Aorta (tissue), 5 donors: ENCODE measurements around the gene ZNF396. TPM values are rescaled to one million over a fixed set of nuclear protein-coding genes. Genes with fewer than 3 reads are reported as not detected.

ENCODE experiments used
- ATAC-seq: fragments of 200-7000 bp; cut with Tn5 transposase; one replicate; pipeline ENCODE4 v1.9.1; 2022; ENCODE audit warnings: moderate library complexity; ENCODE audit not compliant: low FRiP score
- DNase-seq, 2 donors: peaks; one replicate each; pipeline ENCODE4 v3.0.0-alpha.2; 2020
- H3K27ac ChIP-seq, 2 donors: one replicate each; pipeline ENCODE4 v1.5.1; 2013; ENCODE audit warnings: low read length in 2 of 2, mild to moderate bottlenecking in 2 of 2, moderate library complexity in 2 of 2, control low read depth in 1 of 2, inconsistent platforms in 1 of 2, low read depth in 1 of 2
- H3K27me3 ChIP-seq, 2 donors: one replicate each; pipeline ENCODE4 v1.6.1; 2013; ENCODE audit warnings: control low read depth in 1 of 2, low read length in 1 of 2, mild to moderate bottlenecking in 1 of 2, moderate library complexity in 1 of 2; ENCODE audit not compliant: insufficient read depth in 2 of 2, control insufficient read depth in 1 of 2
- H3K36me3 ChIP-seq, 2 donors: one replicate each; pipeline ENCODE4 v1.6.1; 2013; ENCODE audit warnings: control low read depth in 1 of 2, low read length in 1 of 2, mild to moderate bottlenecking in 1 of 2; ENCODE audit not compliant: insufficient read depth in 2 of 2, control insufficient read depth in 1 of 2
- H3K4me1 ChIP-seq, 2 donors: one replicate each; pipeline ENCODE4 v1.6.1; 2013; ENCODE audit warnings: low read length in 2 of 2, control low read depth in 1 of 2, mild to moderate bottlenecking in 1 of 2, moderate library complexity in 1 of 2; ENCODE audit not compliant: insufficient read depth in 2 of 2, control insufficient read depth in 1 of 2
- H3K4me3 ChIP-seq, 2 donors: one replicate each; pipeline ENCODE4 v1.5.1; 2013; ENCODE audit warnings: low read length in 2 of 2, control low read depth in 1 of 2, mild to moderate bottlenecking in 1 of 2
- H3K9me3 ChIP-seq: one replicate; pipeline ENCODE4 v1.6.1; 2013; ENCODE audit warnings: mild to moderate bottlenecking, low read length; ENCODE audit not compliant: control insufficient read depth
- WGBS, 2 donors: extraction: QIAGEN DNeasy Blood & Tissue Kit; methylation state at CpG; one replicate each; pipeline ENCODE4 v1.1.7; 2013; 5-methylcytosine and 5-hydroxymethylcytosine counted together
- intact Hi-C, 2 donors: fragments of 100-400 bp; cut with DNase I; formaldehyde crosslinking; loops; one replicate each; pipeline versions ENCODE4 v1.14.2 to v1.15.0; 2022
- polyA plus RNA-seq, 2 donors: library from polyadenylated mRNA; stranded (reverse); fragments of 200-250 nt; gene quantifications; one replicate each; pipeline ENCODE4 v1.2.3, GENCODE V29; 2013
- total RNA-seq, 2 donors: library from RNA; stranded (reverse); fragmentation: NEBNext Ultra II Directional; extraction: Animal tissue kit (Norgen Biotek cat#: 25700); gene quantifications; one replicate each; pipeline ENCODE4 v1.2.1, GENCODE V29; 2021
- donor health status: healthy with polysubstance abuse.
- donor health status: Bipolar disorder and iron deficiency.
- donor health status: DM: no; HTN: no; CAD: no.
- donor health status: DM: no; HTN: no; CAD: no.
- donor health status: DM: yes; HTN: yes; CAD: no.

The ZNF396 gene
- total and polyA plus RNA-seq, 4 donors, result 1.9 to 4.4 (median 3.4) TPM

GRCh38 chr18:35390951-35391700 lies 14.0 kb upstream of the ZNF396 start:
- DNase-seq (no peak), ATAC-seq (no peak)
- intact Hi-C loops, result no loop called here
- Histone ChIP-seq H3K27ac (no peak overlapping the region), H3K36me3 (no peaks in the 10 kb centered on the region), H3K9me3 (no peaks in the 10 kb centered on the region), H3K4me1 (peaks cover 2 to 5% of the 10 kb centered on the region in 2 donors), H3K27me3 (no peaks in the 10 kb centered on the region), H3K4me3 (no peak overlapping the region)
- 31 to 65% methylated on average over 3 of the region's 3 CpGs for whole genome bisulfite sequencing, 2 donors

DNA sequence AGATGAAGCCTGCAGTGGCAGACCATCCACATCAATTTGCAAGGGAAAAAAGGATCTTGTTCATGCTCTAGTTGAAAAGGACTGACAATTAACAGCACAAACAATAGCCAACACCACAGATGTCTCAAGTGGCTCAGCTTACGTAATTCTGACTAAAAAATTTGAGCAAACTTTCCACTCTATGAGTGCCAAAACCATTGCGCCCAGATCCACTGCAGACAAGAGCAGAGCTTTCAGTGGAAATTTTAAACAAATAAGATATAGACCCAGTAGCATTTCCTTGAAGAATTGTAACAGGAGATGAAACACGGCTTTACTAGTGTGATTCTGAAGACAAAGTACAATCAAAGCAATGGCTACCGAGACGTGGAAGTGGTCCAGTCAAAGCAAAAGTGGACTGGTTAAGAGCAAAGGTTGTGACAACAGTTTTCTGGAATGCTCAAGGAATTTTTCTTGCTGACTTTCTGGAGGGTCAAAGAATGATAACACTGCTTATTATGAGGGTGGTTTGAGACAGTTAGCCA lies 12.0 kb upstream of the ZNF396 start:
- ATAC-seq, result peak; percentile 82
- intact Hi-C loops, result loop anchor here in 1 of 2 donors (10.0 kb wide), 1 partner anchor 566 kb away; no protein-coding TSS in a partner anchor
- Histone ChIP-seq H3K27me3 (no peaks in the 10 kb centered on the region), H3K27ac (peak overlapping the region; percentile 43 to 54), H3K4me1 (peaks cover 2 to 5% of the 10 kb centered on the region in 2 donors), H3K36me3 (no peaks in the 10 kb centered on the region), H3K9me3 (no peaks in the 10 kb centered on the region), H3K4me3 (no peak overlapping the region)
- WGBS, 2 donors, result 3 to 4% methylated on average over 5 of the region's 5 CpGs
- no peak for DNase-seq

DNA sequence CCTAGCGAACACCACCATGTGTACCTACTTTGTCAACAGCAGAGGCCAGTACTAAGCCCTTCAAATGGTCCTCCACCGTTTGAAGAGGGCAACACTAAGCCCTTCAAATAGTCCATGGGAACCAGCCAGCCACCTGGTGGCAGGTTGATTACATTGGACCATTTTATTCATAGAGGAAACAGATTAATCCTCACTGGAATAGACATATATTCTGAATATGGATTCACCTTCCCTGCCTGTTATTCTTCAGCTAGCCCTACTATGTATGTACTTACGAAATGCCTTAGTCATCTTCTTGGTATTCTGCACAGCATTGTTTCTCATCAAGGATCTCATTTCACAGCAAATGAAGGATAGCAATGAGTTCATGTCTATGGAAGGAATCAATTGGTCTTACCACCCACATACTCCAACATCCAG lies 10.0 kb upstream of the ZNF396 start:
- DNase-seq (no peak), ATAC-seq (peak; percentile 9)
- intact Hi-C loops, result loop anchor here in 1 of 2 donors (10.0 kb wide), 1 partner anchor 568 kb away; no protein-coding TSS in a partner anchor
- H3K4me1 ChIP-seq, result peaks cover 2 to 5% of the 10 kb centered on the region in 2 donors
- H3K36me3 ChIP-seq, result no peaks in the 10 kb centered on the region
- no peak overlapping the region for H3K4me3 ChIP-seq
- H3K27ac ChIP-seq, result no peak overlapping the region
- H3K27me3 ChIP-seq, result no peaks in the 10 kb centered on the region
- no peaks in the 10 kb centered on the region for H3K9me3 ChIP-seq
- WGBS, 2 donors, result 80% methylated on average over 3 of the region's 3 CpGs

DNA sequence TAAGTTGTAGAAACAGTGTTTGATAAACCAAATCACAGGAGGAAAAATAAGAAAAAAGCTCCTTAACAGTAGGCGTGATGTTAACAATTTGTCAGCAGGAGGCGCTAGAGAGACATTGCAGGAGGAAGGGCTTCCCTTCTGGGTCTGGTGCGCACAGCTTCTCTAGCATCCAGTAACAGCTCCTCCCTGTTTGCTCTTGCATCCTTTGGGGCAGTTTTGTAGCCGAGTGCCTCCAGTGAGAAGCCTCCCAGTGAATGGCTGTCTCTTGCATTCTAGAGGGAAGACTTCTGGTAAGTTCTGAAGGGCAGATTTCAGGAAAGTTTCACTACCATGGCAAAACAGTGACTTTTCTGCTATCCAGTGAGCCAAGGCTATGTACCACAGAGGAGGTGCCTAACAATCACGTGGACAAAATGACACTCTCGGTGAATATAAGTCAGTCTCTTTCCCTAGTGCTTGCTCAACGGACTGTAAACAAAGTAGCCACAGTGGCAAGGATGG lies 9.5 kb upstream of the ZNF396 start:
- Histone ChIP-seq H3K9me3 (no peaks in the 10 kb centered on the region), H3K36me3 (no peaks in the 10 kb centered on the region), H3K27me3 (no peaks in the 10 kb centered on the region), H3K4me3 (no peak overlapping the region), H3K4me1 (peaks cover 2 to 5% of the 10 kb centered on the region in 2 donors), H3K27ac (no peak overlapping the region)
- intact Hi-C loops, result loop anchor here in 1 of 2 donors (10.0 kb wide), 1 partner anchor 568 kb away; no protein-coding TSS in a partner anchor
- 22 to 25% methylated on average over 7 of the region's 7 CpGs for WGBS, 2 donors
- ATAC-seq (peak; percentile 86), DNase-seq (peak in 1 of 2 donors; percentile 71)

GRCh38 chr18:35383136-35383535 lies 6.0 kb upstream of the ZNF396 start:
- ATAC-seq, result no peak
- intact Hi-C loops, result loop anchor here in 1 of 2 donors (10.0 kb wide), 1 partner anchor 572 kb away; no protein-coding TSS in a partner anchor

GRCh38 chr18:35379421-35379820 lies 2.3 kb upstream of the ZNF396 start:
- no peaks in the 10 kb centered on the region for H3K36me3 ChIP-seq
- H3K27me3 ChIP-seq, result no peaks in the 10 kb centered on the region
- peaks cover 0 to 2% of the 10 kb centered on the region in 2 donors for H3K4me1 ChIP-seq
- DNase-seq (no peak), ATAC-seq (no peak)
- H3K9me3 ChIP-seq, result no peaks in the 10 kb centered on the region
- H3K27ac ChIP-seq, result no peak overlapping the region
- 77 to 81% methylated on average over 2 of the region's 2 CpGs for WGBS, 2 donors
- H3K4me3 ChIP-seq, result no peak overlapping the region
- intact Hi-C loops, result no loop called here

More at GRCh38 chr18:35383136-35383535, 6.0 kb upstream of the ZNF396 start:
- no peaks in the 10 kb centered on the region for H3K27me3 ChIP-seq
- 89 to 91% methylated on average over 2 of the region's 2 CpGs for WGBS, 2 donors
- H3K4me1 ChIP-seq, result peaks cover 0 to 2% of the 10 kb centered on the region in 2 donors
- no peak overlapping the region for H3K4me3 ChIP-seq
- no peak for DNase-seq
- H3K36me3 ChIP-seq, result no peaks in the 10 kb centered on the region
- H3K27ac ChIP-seq, result no peak overlapping the region
- H3K9me3 ChIP-seq, result no peaks in the 10 kb centered on the region

GRCh38 chr18:35378574-35378896 lies 1.4 kb upstream of the ZNF396 start:
- Histone ChIP-seq H3K9me3 (no peaks in the 10 kb centered on the region), H3K4me1 (peaks cover 0 to 2% of the 10 kb centered on the region in 2 donors), H3K36me3 (no peaks in the 10 kb centered on the region), H3K27ac (peak overlapping the region in 1 of 2 donors; percentile 7), H3K4me3 (no peak overlapping the region), H3K27me3 (no peaks in the 10 kb centered on the region)
- no peak for ATAC-seq
- 8% methylated on average over 4 of the region's 4 CpGs for WGBS, 2 donors
- DNase-seq, result no peak
- intact Hi-C loops, result no loop called here

DNA sequence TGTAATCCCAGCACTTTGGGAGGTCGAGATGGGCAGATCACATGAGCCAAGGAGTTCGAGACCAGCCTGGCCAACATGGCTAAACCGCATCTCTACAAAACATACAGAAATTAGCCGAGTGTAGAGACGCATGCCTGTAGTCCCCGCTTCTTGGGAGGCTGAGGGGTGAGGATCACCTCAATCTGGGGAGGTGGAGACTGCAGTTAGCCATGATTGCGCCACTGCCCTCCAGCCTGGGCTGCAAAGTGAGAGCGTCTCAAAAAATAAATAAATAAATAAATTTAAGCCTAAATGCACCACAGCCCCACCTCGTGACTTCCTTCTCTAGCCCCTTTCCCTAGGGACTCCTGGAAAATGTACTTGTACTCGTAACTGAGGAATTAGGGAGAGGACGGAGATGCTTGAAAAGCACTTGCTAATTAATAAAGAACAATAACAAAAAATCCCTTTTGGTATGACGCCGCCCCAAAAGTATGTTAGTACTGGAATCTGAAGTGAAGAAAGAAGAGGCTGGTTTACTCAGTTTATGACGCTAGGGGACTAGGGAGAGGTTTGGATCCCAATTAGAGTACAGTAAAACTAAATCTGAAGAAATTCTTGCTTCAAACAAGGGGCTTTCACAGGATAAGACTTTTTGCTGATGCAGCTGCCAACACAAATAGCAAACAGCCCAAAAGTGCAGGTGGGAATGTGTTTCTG lies 887 bp upstream of the ZNF396 start:
- no peak for ATAC-seq
- DNase-seq, result no peak
- H3K27ac ChIP-seq, result peak overlapping the region in 1 of 2 donors; percentile 7
- no peaks in the 10 kb centered on the region for H3K27me3 ChIP-seq
- H3K4me3 ChIP-seq, result no peak overlapping the region
- H3K9me3 ChIP-seq, result no peaks in the 10 kb centered on the region
- peaks cover 0 to 2% of the 10 kb centered on the region in 2 donors for H3K36me3 ChIP-seq
- 49 to 53% methylated on average over 14 of the region's 14 CpGs for WGBS, 2 donors
- H3K4me1 ChIP-seq, result peaks cover 0 to 2% of the 10 kb centered on the region in 2 donors
- intact Hi-C loops, result no loop called here
